HG03521 (cell line): ENCODE measurements around the gene THAP6.
A peak's percentile ranks its signal among the peaks of the same experiment; 100 is the strongest.
"Not testable (repeated sequence)": the region's sequence is repeated elsewhere in the genome, so short reads cannot be mapped to it uniquely, and the experiment has no call there.

Experiments
- ATAC-seq: cut with Tn5 transposase; IDR thresholded peaks from one replicate; pipeline ENCODE4 v1.9.1; 2021; ENCODE audit warnings: mild to moderate bottlenecking, moderate library complexity; ENCODE audit not compliant: unreplicated experiment

Gene THAP6, protein sequence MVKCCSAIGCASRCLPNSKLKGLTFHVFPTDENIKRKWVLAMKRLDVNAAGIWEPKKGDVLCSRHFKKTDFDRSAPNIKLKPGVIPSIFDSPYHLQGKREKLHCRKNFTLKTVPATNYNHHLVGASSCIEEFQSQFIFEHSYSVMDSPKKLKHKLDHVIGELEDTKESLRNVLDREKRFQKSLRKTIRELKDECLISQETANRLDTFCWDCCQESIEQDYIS

DNA sequence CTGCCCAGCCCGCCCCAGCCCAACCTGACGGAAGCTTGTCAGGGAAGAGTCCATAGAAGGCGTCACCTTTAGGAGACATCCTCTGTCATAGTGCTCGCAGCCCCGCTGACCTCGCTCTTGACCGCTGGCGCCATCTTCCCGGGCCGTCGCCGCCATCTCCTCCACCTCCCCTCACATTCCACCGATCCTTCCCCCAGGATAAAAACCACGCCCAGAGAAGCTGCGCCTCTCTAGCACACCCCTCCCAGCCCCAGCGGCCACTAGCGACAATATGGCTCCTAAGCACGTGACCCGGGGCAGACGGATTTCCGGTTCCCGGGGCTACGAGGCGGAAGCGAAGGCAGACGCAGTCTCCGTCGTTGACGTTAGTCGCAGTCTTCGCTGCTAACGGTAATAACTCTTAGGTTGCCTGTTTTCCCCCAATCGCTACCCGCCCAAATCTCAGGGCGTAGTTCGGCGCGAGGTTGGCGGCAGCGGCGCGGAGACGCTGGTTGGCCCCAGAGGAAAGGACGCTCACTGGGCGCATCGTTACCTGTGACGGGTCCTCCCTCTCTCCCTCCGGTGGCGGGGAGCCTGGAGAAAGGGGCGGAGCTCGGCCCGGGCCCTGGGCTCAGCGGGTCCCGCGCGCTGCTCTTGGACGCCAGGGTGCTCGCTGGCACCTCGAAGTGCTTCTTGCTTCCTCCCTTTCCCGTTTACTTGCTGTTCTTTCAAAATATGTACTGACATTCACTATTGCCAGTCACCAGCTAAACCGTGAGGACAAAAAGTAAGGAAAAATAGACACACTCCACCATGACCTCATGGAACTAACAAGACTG lies at the start of gene THAP6, which contains the start of gene RCHY1:
Gene THAP6 (plus strand): TSS at position 343 of the 818 bp plus-strand sequence. CDS start 980 bp downstream, outside the sequence.
Gene RCHY1 (minus strand): TSS at position 273 of the 818 bp plus-strand sequence. CDS start 117 bp downstream, at position 156.
- peak; percentile 94 for ATAC-seq

DNA sequence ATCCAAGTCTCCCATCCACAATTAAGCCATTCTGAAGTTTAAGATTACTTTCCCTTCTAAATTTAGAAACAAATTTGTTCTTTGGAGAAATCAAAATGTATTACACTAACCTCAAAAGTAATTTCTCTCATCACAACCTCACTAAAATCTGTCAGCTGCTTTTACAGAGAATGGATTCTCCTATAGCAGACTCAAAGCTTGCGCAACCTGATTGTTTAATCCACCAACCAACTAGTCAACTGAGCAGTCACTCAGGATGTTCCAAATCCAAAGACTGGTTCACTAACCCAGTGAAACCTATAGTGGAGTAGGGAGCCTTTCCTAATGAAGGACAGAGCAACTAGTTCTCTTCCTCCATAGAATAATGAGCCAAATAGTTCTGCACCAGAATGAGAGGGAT lies 44.4 kb upstream of the THAP6 start:
- ATAC-seq: no peak

- ATAC-seq: no peak
These were observed 43.5 kb upstream of the THAP6 start for GRCh38 chr4:75470738-75471137.

DNA sequence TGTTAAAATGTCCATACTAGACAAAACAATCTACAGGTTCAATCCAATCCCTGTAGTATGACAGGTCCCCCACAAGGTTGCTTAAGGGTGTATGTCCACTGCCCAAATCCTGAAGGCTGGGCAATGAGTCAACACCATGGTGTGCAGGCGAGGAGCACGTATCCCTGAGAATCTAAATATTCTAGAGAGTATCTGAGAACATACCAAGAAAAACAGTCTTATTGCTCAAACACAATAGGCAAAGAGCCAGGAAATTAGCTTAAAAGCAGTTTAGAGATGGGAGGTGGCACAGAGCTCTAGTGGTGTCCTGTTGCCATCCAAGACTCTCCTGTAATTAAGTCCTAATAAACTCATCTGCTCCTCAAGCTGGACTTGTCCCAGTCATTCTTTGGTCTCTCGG lies 37.1 kb upstream of the THAP6 start:
- no peak for ATAC-seq

GRCh38 chr4:75484190-75484589 lies 30.1 kb upstream of the THAP6 start:
- ATAC-seq: no peak

DNA sequence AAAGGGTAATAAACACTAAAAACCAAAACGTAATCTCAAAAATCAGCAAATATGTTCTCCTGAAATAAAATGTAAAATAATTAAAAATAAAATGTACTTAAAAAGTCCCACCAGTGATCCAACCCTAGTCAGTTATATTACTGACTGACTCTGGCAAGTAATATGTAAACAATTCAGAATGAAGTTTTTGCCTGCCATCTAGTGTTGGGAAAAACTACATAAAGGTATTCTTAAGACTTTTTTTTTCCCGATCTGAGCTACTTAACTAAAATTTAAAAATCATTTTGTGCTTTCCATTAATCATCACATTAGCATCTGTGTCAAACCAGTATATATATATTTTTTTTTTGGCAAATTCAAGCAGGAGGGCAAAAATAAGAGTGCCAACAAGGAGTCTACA lies 24.1 kb upstream of the THAP6 start:
- no peak for ATAC-seq

GRCh38 chr4:75494563-75494962 lies 19.7 kb upstream of the THAP6 start:
- ATAC-seq: no peak

GRCh38 chr4:75495476-75495875 lies 18.8 kb upstream of the THAP6 start:
- ATAC-seq: no peak

- ATAC-seq: no peak
These were observed 17.9 kb upstream of the THAP6 start for GRCh38 chr4:75496406-75496805.

- ATAC-seq: no peak
These were observed 17.1 kb upstream of the THAP6 start for GRCh38 chr4:75497133-75497532.

DNA sequence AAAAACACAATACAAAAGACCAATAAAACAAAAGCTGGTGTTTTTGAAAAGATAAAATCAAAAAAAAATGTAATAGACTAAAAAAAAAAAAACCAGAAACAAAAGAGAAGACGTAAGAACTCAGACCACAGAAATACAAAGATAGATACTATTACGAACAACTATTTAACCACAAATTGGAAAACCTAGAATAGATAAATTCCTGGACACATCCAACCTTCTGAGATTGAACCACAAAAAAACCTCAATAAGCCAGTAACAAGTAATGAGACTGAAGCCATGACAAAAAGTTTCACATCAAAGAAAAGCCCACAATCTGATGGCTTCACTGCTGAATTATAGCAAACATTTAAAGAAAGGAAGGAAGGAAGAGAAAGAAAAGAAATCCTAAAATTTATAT lies 16.2 kb upstream of the THAP6 start:
- ATAC-seq: no peak

GRCh38 chr4:75499900-75500299 lies 14.4 kb upstream of the THAP6 start:
- ATAC-seq: no peak

DNA sequence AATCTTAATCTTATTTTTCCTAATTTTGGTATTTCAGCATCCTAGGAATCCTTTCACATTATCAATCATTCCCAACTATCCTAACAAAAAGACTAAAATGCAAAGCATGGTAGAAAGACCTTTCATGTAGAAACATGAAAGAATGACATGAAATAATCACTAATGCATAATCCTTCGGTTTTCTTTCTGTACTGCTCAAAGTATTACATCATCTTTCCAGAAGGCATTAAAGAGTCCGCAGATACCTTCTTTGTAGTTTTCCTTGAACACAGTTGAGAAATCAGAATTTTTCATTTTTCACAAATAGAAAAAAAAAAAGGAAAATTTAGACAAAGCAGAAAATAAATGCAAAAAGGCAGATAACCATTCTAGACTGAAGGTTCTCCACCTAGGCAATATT lies 11.6 kb upstream of the THAP6 start:
- ATAC-seq: no peak

- no peak for ATAC-seq
These were observed 8.6 kb upstream of the THAP6 start for GRCh38 chr4:75505630-75506029.

DNA sequence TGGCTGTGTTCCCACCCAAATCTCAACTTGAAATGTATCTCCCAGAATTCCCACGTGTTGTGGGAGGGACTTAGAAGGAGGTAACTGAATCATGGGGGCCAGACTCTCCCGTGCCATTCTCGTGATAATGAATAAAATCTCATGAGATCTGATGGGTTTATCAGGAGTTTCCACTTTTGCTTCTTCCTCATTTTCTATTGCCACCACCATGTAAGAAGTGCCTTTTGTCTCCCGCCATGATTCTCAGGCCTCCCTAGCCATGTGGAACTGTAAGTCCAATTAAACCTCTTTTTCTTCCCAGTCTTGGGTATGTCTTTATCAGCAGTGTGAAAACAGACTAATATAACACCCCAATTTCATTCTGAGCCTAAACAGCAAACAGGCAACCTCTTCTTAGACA lies 4.7 kb upstream of the THAP6 start:
- ATAC-seq: not testable (repeated sequence)

- ATAC-seq: no peak
These were observed 2.4 kb upstream of the THAP6 start for GRCh38 chr4:75511841-75512240.

DNA sequence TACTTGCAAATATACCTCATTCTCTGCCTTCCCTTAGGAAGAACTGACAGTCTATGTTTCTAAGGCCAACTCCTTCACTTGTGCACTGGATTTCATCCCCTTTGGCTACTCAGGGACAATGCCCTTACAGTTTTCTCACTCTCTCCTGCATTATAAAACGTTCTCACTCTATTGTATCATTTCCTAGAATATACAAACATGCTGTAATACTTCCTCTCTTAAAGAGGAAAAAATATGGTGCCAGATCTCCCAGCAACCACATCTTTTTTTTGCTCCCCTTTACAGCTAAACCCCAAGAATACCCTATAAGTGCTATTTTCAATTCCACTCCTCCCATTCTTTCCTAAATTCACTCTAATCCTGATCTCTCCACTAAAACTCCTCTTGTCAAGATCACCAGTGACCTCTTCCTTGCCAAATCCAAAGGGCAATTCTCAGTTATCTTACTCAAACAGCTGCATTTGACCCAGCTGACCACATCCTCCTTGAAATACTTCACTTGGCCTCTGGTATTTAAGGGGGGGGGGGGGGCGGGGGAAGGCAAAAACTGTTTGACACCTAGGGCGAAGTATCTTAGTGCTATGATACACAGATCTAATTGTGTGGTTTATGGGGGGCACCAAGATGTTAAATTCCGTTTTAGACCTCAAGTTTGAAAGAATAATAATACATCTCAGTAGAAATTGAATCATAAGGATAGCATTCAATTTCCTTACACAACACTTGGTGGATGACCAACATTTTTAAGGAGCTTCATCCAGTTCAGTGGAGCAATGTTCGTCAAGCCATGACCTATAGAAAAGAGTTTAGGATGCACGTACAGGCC lies 1.7 kb upstream of the THAP6 start:
- no peak for ATAC-seq

- ATAC-seq: no peak
These were observed 645 bp upstream of the THAP6 start for GRCh38 chr4:75513526-75514130.

DNA sequence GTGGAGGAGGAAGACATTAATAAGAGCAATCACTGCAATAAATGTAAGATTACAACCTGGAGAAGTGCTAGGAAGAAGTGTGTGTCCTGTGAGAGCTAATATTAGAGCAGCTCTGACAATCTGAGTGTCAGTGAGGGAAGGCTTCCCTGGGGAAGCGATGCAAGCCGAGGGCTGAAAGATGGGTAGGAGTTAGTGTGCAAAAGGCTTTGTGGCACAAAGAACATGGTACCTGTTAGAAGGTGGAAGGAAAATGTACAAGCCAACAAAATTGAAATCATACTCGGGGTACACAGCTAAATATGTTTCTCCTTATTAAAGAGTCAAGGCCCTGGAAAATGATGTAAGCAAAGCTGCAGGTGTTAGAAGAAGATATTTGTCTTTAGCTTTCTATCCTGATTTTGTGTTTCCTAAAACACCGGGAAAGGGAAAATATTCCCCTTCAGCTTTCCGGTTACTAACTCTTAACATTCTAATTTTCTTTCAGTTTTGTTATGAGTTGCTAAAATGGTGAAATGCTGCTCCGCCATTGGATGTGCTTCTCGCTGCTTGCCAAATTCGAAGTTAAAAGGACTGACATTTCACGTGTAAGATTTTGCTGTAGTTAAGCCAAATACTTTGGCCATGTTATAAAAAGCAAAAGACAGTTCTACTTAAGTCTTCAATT lies 808 bp downstream of the THAP6 start:
- no peak for ATAC-seq

GRCh38 chr4:75516144-75516543 lies 1.9 kb downstream of the THAP6 start:
- no peak for ATAC-seq
